ENCODE data around the gene SLC12A1.

GRCh38 chr15:48337607-48338006 is 131.5 kb downstream of the SLC12A1 start:
- no peak for TF ChIP-seq CTCF (IDR thresholded peaks at IDR 0.05)
- no peak for TF ChIP-seq SIN3A (IDR thresholded peaks at IDR 0.05; ENCODE audit: borderline replicate concordance, insufficient read depth, low read depth, low read length)
- TF ChIP-seq POLR2AphosphoS5 (IDR thresholded peaks at IDR 0.05; ENCODE audit: low read depth, low read length), result no peak
- no peak for TF ChIP-seq REST (IDR thresholded peaks at IDR 0.05; ENCODE audit: insufficient read depth in 1 of 2, low read depth in 2 of 2, low read length in 1 of 2)

Data from Panc1 (cell line).